GM23338 (cell line): Measurements from ENCODE around the gene PIAS4. TPM values are rescaled to one million over a fixed set of nuclear protein-coding genes. Genes with fewer than 3 reads are reported as not detected.

Source experiments
- ATAC-seq: fragments of 200-7000 bp; cut with Tn5 transposase; 3 replicates; pipeline ENCODE4 v1.9.1; 2020
- DNase-seq: peaks from one replicate; pipeline ENCODE4 v3.0.0-alpha.2; 2015; ENCODE audit warnings: low spot score
- H2AFZ ChIP-seq: fragments of 200-600 bp; sonication (generic); 2 replicates; pipeline ENCODE4 v1.8.0; 2016; ENCODE audit warnings: antibody characterized with exemption, mild to moderate bottlenecking, moderate library complexity
- H3F3A ChIP-seq: fragments of 200-600 bp; sonication (generic); replicated peaks from 2 replicates; pipeline ENCODE4 v1.8.0; 2017; ENCODE audit warnings: antibody characterized with exemption, mixed run types, low read depth
- H3K27ac ChIP-seq: fragments of 200-600 bp; sonication (generic); 2 replicates; pipeline ENCODE4 v1.6.1; 2016; ENCODE audit warnings: low read depth
- H3K27me3 ChIP-seq: fragments of 200-600 bp; sonication (generic); 2 replicates; pipeline ENCODE4 v1.8.0; 2016; ENCODE audit warnings: mild to moderate bottlenecking, mixed run types, moderate library complexity; ENCODE audit not compliant: insufficient read depth
- H3K36me3 ChIP-seq: fragments of 200-600 bp; sonication (generic); 2 replicates; pipeline ENCODE4 v1.8.0; 2016; ENCODE audit warnings: mild to moderate bottlenecking; ENCODE audit not compliant: insufficient read depth
- H3K4me1 ChIP-seq: fragments of 200-600 bp; sonication (generic); 2 replicates; pipeline ENCODE4 v1.8.0; 2016; ENCODE audit warnings: mild to moderate bottlenecking, moderate library complexity; ENCODE audit not compliant: insufficient read depth
- H3K4me2 ChIP-seq: fragments of 200-600 bp; sonication (generic); 2 replicates; pipeline ENCODE4 v1.7.1; 2017; ENCODE audit warnings: mixed run types
- H3K4me3 ChIP-seq: fragments of 200-600 bp; sonication (generic); 2 replicates; pipeline ENCODE4 v1.6.1; 2016; ENCODE audit warnings: mixed run types
- H3K79me2 ChIP-seq: fragments of 200-600 bp; sonication (generic); replicated peaks from 2 replicates; pipeline ENCODE4 v1.8.0; 2017; ENCODE audit warnings: mild to moderate bottlenecking; ENCODE audit not compliant: insufficient read depth
- H3K9me2 ChIP-seq: fragments of 200-600 bp; sonication (generic); 2 replicates; pipeline ENCODE4 v1.8.0; 2017; ENCODE audit not compliant: insufficient read depth
- H4K20me1 ChIP-seq: fragments of 200-600 bp; sonication (generic); replicated peaks from 2 replicates; pipeline ENCODE4 v1.8.0; 2017; ENCODE audit warnings: mild to moderate bottlenecking; ENCODE audit not compliant: insufficient read depth
- H3K27ac Mint-ChIP-seq: 2 replicates; pipeline ENCODE4 v1.8.0; 2020; ENCODE audit warnings: inconsistent platforms, mild to moderate bottlenecking, moderate library complexity, mixed read lengths
- H3K27me3 Mint-ChIP-seq: 3 replicates; pipeline ENCODE4 v1.8.0; 2022; ENCODE audit warnings: low read depth, mild to moderate bottlenecking, moderate library complexity, mixed read lengths, inconsistent platforms; ENCODE audit not compliant: insufficient read depth, poor library complexity
- H3K36me3 Mint-ChIP-seq: 3 replicates; pipeline ENCODE4 v1.8.0; 2021; ENCODE audit warnings: low read depth, mild to moderate bottlenecking, inconsistent platforms, moderate library complexity, mixed read lengths
- H3K4me1 Mint-ChIP-seq: 3 replicates; pipeline ENCODE4 v1.8.0; 2020; ENCODE audit warnings: mild to moderate bottlenecking, inconsistent platforms, mixed read lengths
- H3K4me3 Mint-ChIP-seq: 3 replicates; pipeline ENCODE4 v1.8.0; 2021; ENCODE audit warnings: moderate library complexity, mild to moderate bottlenecking, inconsistent platforms, mixed read lengths
- H3K9me3 Mint-ChIP-seq: 3 replicates; pipeline ENCODE4 v1.8.0; 2020; ENCODE audit warnings: moderate library complexity, mild to moderate bottlenecking, inconsistent platforms, mixed read lengths
- CREB1 ChIP-seq: fragments of 250-450 bp; sonication (Bioruptor Pico); IDR thresholded peaks from 2 replicates; pipeline ENCODE4 v1.5.0; 2020; ENCODE audit warnings: low read depth, mild to moderate bottlenecking, moderate library complexity
- EZH2 ChIP-seq: fragments of 200-600 bp; sonication (generic); IDR thresholded peaks from one replicate; pipeline ENCODE4 v1.8.0; 2017; ENCODE audit warnings: antibody characterized with exemption, mild to moderate bottlenecking, low read depth; ENCODE audit not compliant: unreplicated experiment
- EZH2phosphoT487 ChIP-seq: fragments of 200-600 bp; sonication (generic); IDR thresholded peaks from one replicate; pipeline ENCODE4 v1.8.1; 2018; ENCODE audit warnings: antibody characterized with exemption; ENCODE audit not compliant: unreplicated experiment
- JUNB ChIP-seq: IDR thresholded peaks from one replicate; pipeline ENCODE4 v1.6.1; 2016; ENCODE audit warnings: antibody characterized with exemption; ENCODE audit not compliant: unreplicated experiment
- NANOG ChIP-seq: IDR thresholded peaks from 2 replicates; pipeline ENCODE4 v1.6.1; 2016; ENCODE audit warnings: antibody characterized with exemption, borderline replicate concordance
- POLR2AphosphoS5 ChIP-seq: IDR thresholded peaks from 2 replicates; pipeline ENCODE4 v1.6.1; 2016; ENCODE audit warnings: antibody characterized with exemption, low read depth
- STAT1 ChIP-seq: IDR thresholded peaks from one replicate; pipeline ENCODE4 v1.6.1; 2016; ENCODE audit warnings: antibody characterized with exemption; ENCODE audit not compliant: unreplicated experiment
- ZNF114 ChIP-seq: fragments of 250-450 bp; sonication (Bioruptor Pico); IDR thresholded peaks from 2 replicates; pipeline ENCODE4 v1.5.0; 2020; ENCODE audit warnings: mild to moderate bottlenecking, moderate library complexity
- ZNF331 ChIP-seq: fragments of 250-450 bp; sonication (Bioruptor Pico); IDR thresholded peaks from 2 replicates; pipeline ENCODE4 v1.5.0; 2020; ENCODE audit warnings: low read depth, mild to moderate bottlenecking, moderate library complexity
- polyA plus RNA-seq: library from polyadenylated mRNA; unstranded; fragments of >200 nt; fragmentation: Nextera tagmentation; extraction: Ambion mirVana; gene quantifications from 2 replicates; pipeline ENCODE4 v1.2.1, GENCODE V29; 2016
- total RNA-seq: library from RNA; depleted of rRNA; stranded (reverse); fragments of >200 nt; shearing (Covaris generic); gene quantifications from 2 replicates; pipeline ENCODE4 v1.2.3, GENCODE V29; 2014
- TF ChIP-seq, protein P1 (sequence below): IDR thresholded peaks from one replicate; pipeline ENCODE4 v1.6.1; 2018; ENCODE audit warnings: antibody characterized with exemption; ENCODE audit not compliant: unreplicated experiment
- TF ChIP-seq, protein P2 (sequence below): fragments of 250-450 bp; sonication (Bioruptor Pico); IDR thresholded peaks from 2 replicates; pipeline ENCODE4 v1.5.0; 2020; ENCODE audit warnings: mild to moderate bottlenecking, moderate library complexity
- TF ChIP-seq, protein P3 (sequence below): IDR thresholded peaks from 2 replicates; pipeline ENCODE4 v1.6.1; 2016; ENCODE audit warnings: antibody characterized with exemption
- TF ChIP-seq, protein P4 (sequence below), 2 experiments: fragments of 200-600 bp in 1 of 2; sonication (generic) in 1 of 2; conservative IDR thresholded peaks; 2 replicates each; pipeline versions ENCODE4 v1.5.1 to v1.6.1; 2016 to 2017; ENCODE audit warnings: antibody characterized with exemption in 2 of 2, low read depth in 2 of 2, mild to moderate bottlenecking in 2 of 2, moderate library complexity in 1 of 2

Gene PIAS4
- total and polyA plus RNA-seq, 2 experiments from 2014 or later: 17.0 to 48.4 TPM

DNA sequence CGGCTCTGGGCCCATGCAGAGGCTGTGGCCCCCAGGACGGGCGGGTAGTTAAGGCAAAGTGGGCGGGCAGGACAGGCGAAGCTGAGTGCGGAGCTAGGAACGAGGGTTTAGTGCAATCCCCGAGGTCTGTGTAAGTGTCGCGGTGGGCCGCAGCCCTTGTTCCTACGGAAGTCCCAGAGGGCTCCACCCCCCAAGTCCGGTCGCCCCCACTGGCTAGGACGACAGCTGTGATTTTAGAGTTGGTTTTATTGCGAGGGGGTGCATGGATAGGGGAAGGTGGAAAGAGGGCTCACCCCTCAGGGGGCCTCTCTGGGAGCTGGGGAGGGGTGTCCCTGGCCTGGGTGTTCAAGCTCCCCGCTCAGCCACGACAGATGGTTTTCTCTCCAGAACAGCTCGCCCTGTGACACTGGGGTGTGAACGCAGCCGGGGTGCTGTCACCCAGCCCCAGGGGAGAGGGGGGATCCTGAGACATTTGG lies 37.5 kb downstream of the PIAS4 start:
- ATAC-seq (peak; percentile 28), DNase-seq (no peak)
- Histone ChIP-seq H3K79me2 (peaks cover 13% of the 10 kb centered on the region), H3F3A (0 out of 2 replicates have a peak, but pooled peaks cover 15% of the 10 kb centered on the region), H3K4me3 (no peak overlapping the region), H3K9me2 (no peaks in the 10 kb centered on the region), H3K36me3 (no peaks in the 10 kb centered on the region), H4K20me1 (peaks cover 16% of the 10 kb centered on the region), H3K27me3 (no peaks in the 10 kb centered on the region), H3K27ac (peak overlapping the region; percentile 32; the same call in 1 of the 2 replicates), H3K4me1 (peaks cover 14% of the 10 kb centered on the region), H3K4me2 (0 out of 2 replicates have a peak overlapping the region, but pooled peaks have one; percentile 26), H2AFZ (no peak overlapping the region)
- Mint-ChIP-seq H3K9me3 (no peaks in the 10 kb centered on the region; the same call in 2 of the 3 replicates), H3K27ac (no peak overlapping the region), H3K27me3 (peaks cover 13% of the 10 kb centered on the region), H3K4me1 (peaks cover 9% of the 10 kb centered on the region), H3K4me3 (no peak overlapping the region), H3K36me3 (peaks cover 20% of the 10 kb centered on the region)
- TF ChIP-seq, protein P1, sequence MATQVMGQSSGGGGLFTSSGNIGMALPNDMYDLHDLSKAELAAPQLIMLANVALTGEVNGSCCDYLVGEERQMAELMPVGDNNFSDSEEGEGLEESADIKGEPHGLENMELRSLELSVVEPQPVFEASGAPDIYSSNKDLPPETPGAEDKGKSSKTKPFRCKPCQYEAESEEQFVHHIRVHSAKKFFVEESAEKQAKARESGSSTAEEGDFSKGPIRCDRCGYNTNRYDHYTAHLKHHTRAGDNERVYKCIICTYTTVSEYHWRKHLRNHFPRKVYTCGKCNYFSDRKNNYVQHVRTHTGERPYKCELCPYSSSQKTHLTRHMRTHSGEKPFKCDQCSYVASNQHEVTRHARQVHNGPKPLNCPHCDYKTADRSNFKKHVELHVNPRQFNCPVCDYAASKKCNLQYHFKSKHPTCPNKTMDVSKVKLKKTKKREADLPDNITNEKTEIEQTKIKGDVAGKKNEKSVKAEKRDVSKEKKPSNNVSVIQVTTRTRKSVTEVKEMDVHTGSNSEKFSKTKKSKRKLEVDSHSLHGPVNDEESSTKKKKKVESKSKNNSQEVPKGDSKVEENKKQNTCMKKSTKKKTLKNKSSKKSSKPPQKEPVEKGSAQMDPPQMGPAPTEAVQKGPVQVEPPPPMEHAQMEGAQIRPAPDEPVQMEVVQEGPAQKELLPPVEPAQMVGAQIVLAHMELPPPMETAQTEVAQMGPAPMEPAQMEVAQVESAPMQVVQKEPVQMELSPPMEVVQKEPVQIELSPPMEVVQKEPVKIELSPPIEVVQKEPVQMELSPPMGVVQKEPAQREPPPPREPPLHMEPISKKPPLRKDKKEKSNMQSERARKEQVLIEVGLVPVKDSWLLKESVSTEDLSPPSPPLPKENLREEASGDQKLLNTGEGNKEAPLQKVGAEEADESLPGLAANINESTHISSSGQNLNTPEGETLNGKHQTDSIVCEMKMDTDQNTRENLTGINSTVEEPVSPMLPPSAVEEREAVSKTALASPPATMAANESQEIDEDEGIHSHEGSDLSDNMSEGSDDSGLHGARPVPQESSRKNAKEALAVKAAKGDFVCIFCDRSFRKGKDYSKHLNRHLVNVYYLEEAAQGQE: no peak
- TF ChIP-seq EZH2 (no peak), EZH2phosphoT487 (no peak), CREB1 (CRISPR knock-in tag) (no peak), JUNB (no peak), STAT1 (no peak), ZNF114 (CRISPR knock-in tag) (no peak), POLR2AphosphoS5 (no peak), NANOG (no peak), ZNF331 (CRISPR knock-in tag) (no peak)
- TF ChIP-seq, protein P2, sequence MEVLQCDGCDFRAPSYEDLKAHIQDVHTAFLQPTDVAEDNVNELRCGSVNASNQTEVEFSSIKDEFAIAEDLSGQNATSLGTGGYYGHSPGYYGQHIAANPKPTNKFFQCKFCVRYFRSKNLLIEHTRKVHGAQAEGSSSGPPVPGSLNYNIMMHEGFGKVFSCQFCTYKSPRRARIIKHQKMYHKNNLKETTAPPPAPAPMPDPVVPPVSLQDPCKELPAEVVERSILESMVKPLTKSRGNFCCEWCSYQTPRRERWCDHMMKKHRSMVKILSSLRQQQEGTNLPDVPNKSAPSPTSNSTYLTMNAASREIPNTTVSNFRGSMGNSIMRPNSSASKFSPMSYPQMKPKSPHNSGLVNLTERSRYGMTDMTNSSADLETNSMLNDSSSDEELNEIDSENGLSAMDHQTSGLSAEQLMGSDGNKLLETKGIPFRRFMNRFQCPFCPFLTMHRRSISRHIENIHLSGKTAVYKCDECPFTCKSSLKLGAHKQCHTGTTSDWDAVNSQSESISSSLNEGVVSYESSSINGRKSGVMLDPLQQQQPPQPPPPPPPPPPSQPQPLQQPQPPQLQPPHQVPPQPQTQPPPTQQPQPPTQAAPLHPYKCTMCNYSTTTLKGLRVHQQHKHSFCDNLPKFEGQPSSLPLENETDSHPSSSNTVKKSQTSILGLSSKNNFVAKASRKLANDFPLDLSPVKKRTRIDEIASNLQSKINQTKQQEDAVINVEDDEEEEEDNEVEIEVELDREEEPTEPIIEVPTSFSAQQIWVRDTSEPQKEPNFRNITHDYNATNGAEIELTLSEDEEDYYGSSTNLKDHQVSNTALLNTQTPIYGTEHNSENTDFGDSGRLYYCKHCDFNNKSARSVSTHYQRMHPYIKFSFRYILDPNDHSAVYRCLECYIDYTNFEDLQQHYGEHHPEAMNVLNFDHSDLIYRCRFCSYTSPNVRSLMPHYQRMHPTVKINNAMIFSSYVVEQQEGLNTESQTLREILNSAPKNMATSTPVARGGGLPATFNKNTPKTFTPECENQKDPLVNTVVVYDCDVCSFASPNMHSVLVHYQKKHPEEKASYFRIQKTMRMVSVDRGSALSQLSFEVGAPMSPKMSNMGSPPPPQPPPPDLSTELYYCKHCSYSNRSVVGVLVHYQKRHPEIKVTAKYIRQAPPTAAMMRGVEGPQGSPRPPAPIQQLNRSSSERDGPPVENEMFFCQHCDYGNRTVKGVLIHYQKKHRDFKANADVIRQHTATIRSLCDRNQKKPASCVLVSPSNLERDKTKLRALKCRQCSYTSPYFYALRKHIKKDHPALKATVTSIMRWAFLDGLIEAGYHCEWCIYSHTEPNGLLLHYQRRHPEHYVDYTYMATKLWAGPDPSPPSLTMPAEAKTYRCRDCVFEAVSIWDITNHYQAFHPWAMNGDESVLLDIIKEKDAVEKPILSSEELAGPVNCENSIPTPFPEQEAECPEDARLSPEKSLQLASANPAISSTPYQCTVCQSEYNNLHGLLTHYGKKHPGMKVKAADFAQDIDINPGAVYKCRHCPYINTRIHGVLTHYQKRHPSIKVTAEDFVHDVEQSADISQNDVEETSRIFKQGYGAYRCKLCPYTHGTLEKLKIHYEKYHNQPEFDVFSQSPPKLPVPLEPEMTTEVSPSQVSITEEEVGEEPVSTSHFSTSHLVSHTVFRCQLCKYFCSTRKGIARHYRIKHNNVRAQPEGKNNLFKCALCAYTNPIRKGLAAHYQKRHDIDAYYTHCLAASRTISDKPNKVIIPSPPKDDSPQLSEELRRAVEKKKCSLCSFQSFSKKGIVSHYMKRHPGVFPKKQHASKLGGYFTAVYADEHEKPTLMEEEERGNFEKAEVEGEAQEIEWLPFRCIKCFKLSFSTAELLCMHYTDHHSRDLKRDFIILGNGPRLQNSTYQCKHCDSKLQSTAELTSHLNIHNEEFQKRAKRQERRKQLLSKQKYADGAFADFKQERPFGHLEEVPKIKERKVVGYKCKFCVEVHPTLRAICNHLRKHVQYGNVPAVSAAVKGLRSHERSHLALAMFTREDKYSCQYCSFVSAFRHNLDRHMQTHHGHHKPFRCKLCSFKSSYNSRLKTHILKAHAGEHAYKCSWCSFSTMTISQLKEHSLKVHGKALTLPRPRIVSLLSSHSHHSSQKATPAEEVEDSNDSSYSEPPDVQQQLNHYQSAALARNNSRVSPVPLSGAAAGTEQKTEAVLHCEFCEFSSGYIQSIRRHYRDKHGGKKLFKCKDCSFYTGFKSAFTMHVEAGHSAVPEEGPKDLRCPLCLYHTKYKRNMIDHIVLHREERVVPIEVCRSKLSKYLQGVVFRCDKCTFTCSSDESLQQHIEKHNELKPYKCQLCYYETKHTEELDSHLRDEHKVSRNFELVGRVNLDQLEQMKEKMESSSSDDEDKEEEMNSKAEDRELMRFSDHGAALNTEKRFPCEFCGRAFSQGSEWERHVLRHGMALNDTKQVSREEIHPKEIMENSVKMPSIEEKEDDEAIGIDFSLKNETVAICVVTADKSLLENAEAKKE (CRISPR knock-in tag): no peak
- TF ChIP-seq, protein P3, sequence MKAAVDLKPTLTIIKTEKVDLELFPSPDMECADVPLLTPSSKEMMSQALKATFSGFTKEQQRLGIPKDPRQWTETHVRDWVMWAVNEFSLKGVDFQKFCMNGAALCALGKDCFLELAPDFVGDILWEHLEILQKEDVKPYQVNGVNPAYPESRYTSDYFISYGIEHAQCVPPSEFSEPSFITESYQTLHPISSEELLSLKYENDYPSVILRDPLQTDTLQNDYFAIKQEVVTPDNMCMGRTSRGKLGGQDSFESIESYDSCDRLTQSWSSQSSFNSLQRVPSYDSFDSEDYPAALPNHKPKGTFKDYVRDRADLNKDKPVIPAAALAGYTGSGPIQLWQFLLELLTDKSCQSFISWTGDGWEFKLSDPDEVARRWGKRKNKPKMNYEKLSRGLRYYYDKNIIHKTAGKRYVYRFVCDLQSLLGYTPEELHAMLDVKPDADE: no peak
- TF ChIP-seq, protein P4, sequence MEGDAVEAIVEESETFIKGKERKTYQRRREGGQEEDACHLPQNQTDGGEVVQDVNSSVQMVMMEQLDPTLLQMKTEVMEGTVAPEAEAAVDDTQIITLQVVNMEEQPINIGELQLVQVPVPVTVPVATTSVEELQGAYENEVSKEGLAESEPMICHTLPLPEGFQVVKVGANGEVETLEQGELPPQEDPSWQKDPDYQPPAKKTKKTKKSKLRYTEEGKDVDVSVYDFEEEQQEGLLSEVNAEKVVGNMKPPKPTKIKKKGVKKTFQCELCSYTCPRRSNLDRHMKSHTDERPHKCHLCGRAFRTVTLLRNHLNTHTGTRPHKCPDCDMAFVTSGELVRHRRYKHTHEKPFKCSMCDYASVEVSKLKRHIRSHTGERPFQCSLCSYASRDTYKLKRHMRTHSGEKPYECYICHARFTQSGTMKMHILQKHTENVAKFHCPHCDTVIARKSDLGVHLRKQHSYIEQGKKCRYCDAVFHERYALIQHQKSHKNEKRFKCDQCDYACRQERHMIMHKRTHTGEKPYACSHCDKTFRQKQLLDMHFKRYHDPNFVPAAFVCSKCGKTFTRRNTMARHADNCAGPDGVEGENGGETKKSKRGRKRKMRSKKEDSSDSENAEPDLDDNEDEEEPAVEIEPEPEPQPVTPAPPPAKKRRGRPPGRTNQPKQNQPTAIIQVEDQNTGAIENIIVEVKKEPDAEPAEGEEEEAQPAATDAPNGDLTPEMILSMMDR (conservative IDR thresholded peaks at IDR 0.05; ENCODE audit: low read depth in 2 of 2): no peak
